GM19463 (cell line): Measurements from ENCODE around the gene HS6ST3.

Source experiments
- ATAC-seq: cut with Tn5 transposase; IDR thresholded peaks from one replicate; pipeline ENCODE4 v1.9.1; 2021; ENCODE audit warnings: mild to moderate bottlenecking, moderate library complexity; ENCODE audit not compliant: unreplicated experiment

HS6ST3 gene

GRCh38 chr13:96871469-96871868, 781.6 kb downstream of the HS6ST3 start:
- no peak for ATAC-seq

DNA sequence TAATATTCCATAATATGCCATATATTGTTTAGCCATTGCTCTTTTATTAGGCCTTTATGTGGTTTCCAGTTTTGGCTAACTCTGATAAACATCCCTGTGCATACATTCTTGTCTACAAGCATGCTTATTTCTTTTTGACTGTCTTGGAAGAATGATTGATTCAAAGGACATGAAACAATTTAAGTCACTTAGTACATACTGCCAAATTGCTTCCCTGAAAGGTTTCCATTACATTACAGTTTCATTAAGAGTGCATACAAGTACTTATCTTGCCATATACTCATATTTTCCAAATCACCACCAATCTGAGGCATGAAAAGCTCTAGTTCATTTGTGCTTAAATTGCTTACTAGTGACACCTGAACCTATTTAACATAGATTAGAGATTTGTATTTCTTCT, 790.5 kb downstream of the HS6ST3 start:
- no peak for ATAC-seq
